ENCODE data around the gene CDC42. TPM values are rescaled to one million over a fixed set of nuclear protein-coding genes. Genes with fewer than 3 reads are reported as not detected.
A peak's percentile ranks its signal among the peaks of the same experiment; 100 is the strongest.
"Not testable (repeated sequence)": the region's sequence is repeated elsewhere in the genome, so short reads cannot be mapped to it uniquely, and the experiment has no call there.

CDC42 gene
- total RNA-seq: 100 to 1,000 TPM; 318 to 322 TPM

DNA sequence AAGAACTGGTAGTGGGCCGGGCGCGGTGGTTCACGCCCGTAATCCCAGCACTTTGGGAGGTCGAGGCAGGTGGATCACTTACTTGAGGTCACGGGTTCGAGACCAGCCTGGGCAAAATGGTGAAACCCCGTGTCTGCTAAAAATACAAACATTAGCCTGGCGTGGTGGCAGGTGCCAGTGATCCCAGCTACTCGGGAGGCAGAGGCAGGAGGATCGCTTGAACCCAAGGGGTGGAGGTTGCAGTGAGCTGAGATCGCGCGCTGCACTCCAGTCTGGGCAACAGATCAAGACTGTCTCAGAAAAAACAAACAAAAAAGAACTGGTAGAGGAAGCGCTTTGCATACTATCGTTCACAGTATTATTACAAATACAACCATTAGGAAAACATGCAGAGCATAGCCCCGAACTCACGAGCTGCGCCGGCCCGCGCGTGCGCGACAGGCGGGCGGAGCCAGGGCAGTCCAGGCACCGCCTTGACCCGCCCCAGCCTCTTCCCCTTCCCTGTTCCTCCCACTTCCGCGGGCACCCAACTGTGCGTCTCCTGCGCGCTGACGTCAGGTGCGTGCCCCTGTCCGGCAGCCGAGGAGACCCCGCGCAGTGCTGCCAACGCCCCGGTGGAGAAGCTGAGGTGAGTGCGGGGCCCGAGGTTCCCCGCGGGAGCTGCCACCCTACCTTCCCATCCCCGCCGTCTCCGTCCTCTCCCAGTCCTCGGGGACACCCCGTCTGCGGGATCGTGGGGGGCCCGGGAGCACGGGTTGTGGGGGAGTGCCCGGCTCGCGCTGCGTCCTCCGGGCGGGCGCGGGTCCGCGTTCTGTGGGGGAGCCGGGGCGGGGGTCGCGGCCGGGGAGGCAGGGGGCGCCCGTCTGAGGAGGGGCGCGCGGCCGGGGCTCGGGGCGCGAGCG, at the start of gene CDC42:
Gene CDC42, plus strand, starts transcription at position 595 of the 902 bp plus-strand sequence. CDS start 25,770 bp downstream, outside the sequence.
- peak; percentile 98 for DNase-seq
- CTCF ChIA-PET: interaction anchor here (0.9 to 3.7 kb wide), 8 partner anchors 12 to 47 kb away, joined by 3 to 24 read pairs (median 4); no protein-coding TSS in a partner anchor

DNA sequence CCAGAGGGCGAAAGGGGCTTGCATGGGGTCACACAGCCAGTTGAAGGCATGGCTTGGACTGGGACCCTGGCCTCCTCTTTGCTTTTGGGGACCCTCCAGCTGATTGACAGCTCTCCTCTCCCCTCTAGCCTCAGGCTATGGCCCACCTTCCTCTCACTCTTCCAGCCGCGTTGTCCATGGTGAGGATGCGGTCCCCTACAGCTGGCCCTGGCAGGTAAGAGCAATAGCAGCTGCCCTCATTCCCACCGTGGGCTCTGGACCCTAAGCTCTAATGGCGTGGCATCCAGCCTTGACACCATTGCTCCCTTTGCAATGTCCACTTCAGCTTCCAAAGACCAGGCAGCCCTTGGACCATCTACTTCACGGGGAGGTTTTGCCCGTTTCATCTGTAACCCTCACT, 49.6 kb upstream of the CDC42 start:
- H3K36me3 Mint-ChIP-seq (ENCODE audit: low read depth); H3K4me1 Mint-ChIP-seq (ENCODE audit: low read depth); H3K4me3 Mint-ChIP-seq; intact Hi-C loops (cut with micrococcal nuclease); H3K27ac Mint-ChIP-seq; H3K27me3 Mint-ChIP-seq (ENCODE audit: low read depth); DNase-seq; H3K9me3 Mint-ChIP-seq; CTCF ChIA-PET: not testable (repeated sequence)

More for the DNA sequence above, at the start of gene CDC42:
- Mint-ChIP-seq H3K27ac (peak within 1 kb of the TSS; percentile 98), H3K4me3 (peak within 1 kb of the TSS; percentile 95), H3K9me3 (no peaks in the 10 kb centered on the region), H3K27me3 (ENCODE audit: low read depth) (no peaks in the 10 kb centered on the region), H3K36me3 (ENCODE audit: low read depth) (peaks cover 25% of the 10 kb centered on the region), H3K4me1 (ENCODE audit: low read depth) (peaks cover 63% of the 10 kb centered on the region)
- intact Hi-C loops (cut with micrococcal nuclease): loop anchor here (1.0 to 2.0 kb wide), 3 partner anchors 12 to 27 kb away; no protein-coding TSS in a partner anchor

- H3K9me3 Mint-ChIP-seq; H3K4me3 Mint-ChIP-seq; H3K36me3 Mint-ChIP-seq (ENCODE audit: low read depth); intact Hi-C loops (cut with micrococcal nuclease); CTCF ChIA-PET; H3K4me1 Mint-ChIP-seq (ENCODE audit: low read depth); DNase-seq; H3K27me3 Mint-ChIP-seq (ENCODE audit: low read depth); H3K27ac Mint-ChIP-seq: not testable (repeated sequence)
Observed at GRCh38 chr1:22003959-22004358, 48.5 kb upstream of the CDC42 start.

GRCh38 chr1:22005261-22006149, 47.0 kb upstream of the CDC42 start:
- CTCF ChIA-PET; H3K36me3 Mint-ChIP-seq (ENCODE audit: low read depth); H3K27me3 Mint-ChIP-seq (ENCODE audit: low read depth); intact Hi-C loops (cut with micrococcal nuclease); H3K4me1 Mint-ChIP-seq (ENCODE audit: low read depth); H3K4me3 Mint-ChIP-seq; H3K27ac Mint-ChIP-seq; H3K9me3 Mint-ChIP-seq: not testable (repeated sequence)
- DNase-seq: peak; percentile 77

GRCh38 chr1:22006736-22007135, 45.8 kb upstream of the CDC42 start:
- H3K27ac Mint-ChIP-seq; H3K4me1 Mint-ChIP-seq (ENCODE audit: low read depth); CTCF ChIA-PET; intact Hi-C loops (cut with micrococcal nuclease); H3K27me3 Mint-ChIP-seq (ENCODE audit: low read depth); H3K4me3 Mint-ChIP-seq; H3K9me3 Mint-ChIP-seq; DNase-seq; H3K36me3 Mint-ChIP-seq (ENCODE audit: low read depth): not testable (repeated sequence)

GRCh38 chr1:22007262-22007661, 45.2 kb upstream of the CDC42 start:
- H3K27ac Mint-ChIP-seq; H3K9me3 Mint-ChIP-seq; H3K36me3 Mint-ChIP-seq (ENCODE audit: low read depth); H3K4me3 Mint-ChIP-seq; DNase-seq; intact Hi-C loops (cut with micrococcal nuclease); CTCF ChIA-PET; H3K27me3 Mint-ChIP-seq (ENCODE audit: low read depth); H3K4me1 Mint-ChIP-seq (ENCODE audit: low read depth): not testable (repeated sequence)

- CTCF ChIA-PET: interaction anchor here (1.2 kb wide), 1 partner anchor 13 kb away, joined by 3 read pairs; no protein-coding TSS in a partner anchor
- DNase-seq; H3K4me1 Mint-ChIP-seq (ENCODE audit: low read depth); H3K27me3 Mint-ChIP-seq (ENCODE audit: low read depth); H3K4me3 Mint-ChIP-seq; H3K27ac Mint-ChIP-seq; intact Hi-C loops (cut with micrococcal nuclease); H3K36me3 Mint-ChIP-seq (ENCODE audit: low read depth); H3K9me3 Mint-ChIP-seq: not testable (repeated sequence)
Observed at GRCh38 chr1:22009566-22009965, 42.9 kb upstream of the CDC42 start.

DNA sequence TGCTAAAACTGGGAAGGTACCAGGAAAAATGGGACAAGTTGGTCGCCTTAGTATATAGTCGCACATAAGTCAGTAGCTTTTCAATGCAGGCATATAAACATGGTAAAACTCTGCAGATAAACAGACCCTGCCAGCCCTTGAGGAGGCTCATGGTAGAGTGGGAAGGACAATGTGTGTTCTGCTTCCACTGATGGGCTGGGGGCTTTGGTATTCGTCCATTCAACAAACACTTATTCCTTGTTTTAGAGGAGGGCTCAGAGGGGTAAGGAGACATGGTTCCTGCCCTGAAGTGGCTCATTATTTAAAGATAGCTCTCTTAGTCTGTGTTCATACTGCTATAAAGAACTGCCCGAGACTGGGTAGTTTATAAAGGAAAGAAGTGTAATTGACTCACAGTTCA, 39.8 kb upstream of the CDC42 start:
- H3K4me1 Mint-ChIP-seq (ENCODE audit: low read depth); H3K36me3 Mint-ChIP-seq (ENCODE audit: low read depth); intact Hi-C loops (cut with micrococcal nuclease); H3K27me3 Mint-ChIP-seq (ENCODE audit: low read depth); DNase-seq; H3K9me3 Mint-ChIP-seq; CTCF ChIA-PET; H3K27ac Mint-ChIP-seq; H3K4me3 Mint-ChIP-seq: not testable (repeated sequence)

GRCh38 chr1:22014575-22015206, 37.8 kb upstream of the CDC42 start:
- CTCF ChIA-PET; H3K9me3 Mint-ChIP-seq; H3K27me3 Mint-ChIP-seq (ENCODE audit: low read depth); intact Hi-C loops (cut with micrococcal nuclease); H3K36me3 Mint-ChIP-seq (ENCODE audit: low read depth); H3K27ac Mint-ChIP-seq; H3K4me3 Mint-ChIP-seq; DNase-seq: not testable (repeated sequence)
- peaks cover 12% of the 10 kb centered on the region for H3K4me1 Mint-ChIP-seq (ENCODE audit: low read depth)

- no peaks in the 10 kb centered on the region for H3K9me3 Mint-ChIP-seq
- peak overlapping the region; percentile 73 for H3K27ac Mint-ChIP-seq
- CTCF ChIA-PET: interaction anchor here (0.8 to 1.5 kb wide), 5 partner anchors 9 to 109 kb away, joined by 3 to 4 read pairs (median 3); no protein-coding TSS in a partner anchor
- no peak overlapping the region for H3K4me3 Mint-ChIP-seq
- H3K27me3 Mint-ChIP-seq (ENCODE audit: low read depth): no peaks in the 10 kb centered on the region
- peaks cover 26% of the 10 kb centered on the region for H3K4me1 Mint-ChIP-seq (ENCODE audit: low read depth)
- intact Hi-C loops (cut with micrococcal nuclease): loop anchor here (1.0 kb wide), 1 partner anchor 73 kb away; no protein-coding TSS in a partner anchor
- no peaks in the 10 kb centered on the region for H3K36me3 Mint-ChIP-seq (ENCODE audit: low read depth)
- peak; percentile 83 for DNase-seq
Observed at GRCh38 chr1:22018583-22019559, 33.6 kb upstream of the CDC42 start.

DNA sequence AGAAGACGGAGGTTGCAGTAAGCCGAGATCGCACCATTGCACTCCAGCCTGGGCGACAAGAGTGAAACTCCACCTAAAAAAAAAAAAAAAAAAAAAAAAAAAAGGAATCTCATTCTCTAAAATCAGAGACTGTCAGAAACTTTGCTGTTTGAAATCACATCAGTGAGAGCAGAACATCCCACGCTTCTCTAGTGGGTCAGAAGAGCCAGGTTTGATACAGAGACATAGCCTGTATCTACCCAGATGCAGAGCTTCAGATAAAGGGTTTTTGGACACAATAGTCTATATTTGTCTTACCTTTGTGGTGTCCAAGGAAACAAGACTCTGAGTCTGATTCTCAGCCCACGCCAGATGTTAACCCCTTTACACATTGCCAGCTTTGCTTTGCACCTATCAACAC, 31.4 kb upstream of the CDC42 start:
- intact Hi-C loops (cut with micrococcal nuclease): loop anchor here (5.0 to 10.0 kb wide), 2 partner anchors 39 to 676 kb away; no protein-coding TSS in a partner anchor
- CTCF ChIA-PET: interaction anchor here (0.6 to 5.6 kb wide), 4 partner anchors 33 to 485 kb away, joined by 3 to 24 read pairs (median 4); no protein-coding TSS in a partner anchor
- Mint-ChIP-seq H3K9me3 (no peaks in the 10 kb centered on the region), H3K4me1 (ENCODE audit: low read depth) (peaks cover 33% of the 10 kb centered on the region), H3K27me3 (ENCODE audit: low read depth) (no peaks in the 10 kb centered on the region), H3K36me3 (ENCODE audit: low read depth) (peaks cover 3% of the 10 kb centered on the region), H3K27ac (no peak overlapping the region), H3K4me3 (no peak overlapping the region)
- DNase-seq: no peak

Measured in activated naive CD4-positive, alpha-beta T cell treated with anti-CD3 and anti-CD28 coated beads for 36 hours (primary cell).